Stomach (tissue), 9 donors: ENCODE measurements around the gene PFKFB3. TPM values are rescaled to one million over a fixed set of nuclear protein-coding genes. Genes with fewer than 3 reads are reported as not detected.

Source experiments
- DNase-seq, 2 donors: peaks; one replicate each; pipeline versions ENCODE4 v3.0.0 to v3.0.0-alpha.2; 2013 to 2019
- H3K27ac ChIP-seq, 5 donors: fragments of 200-600 bp in 4 of 5; sonication (generic) in 4 of 5; one replicate each; pipeline ENCODE4 v1.5.1; 2013 to 2019; ENCODE audit warnings: mild to moderate bottlenecking in 1 of 5, moderate library complexity in 1 of 5
- H3K27me3 ChIP-seq, 3 donors: fragments of 200-600 bp; sonication (generic); one replicate each; pipeline ENCODE4 v1.5.1; 2017 to 2019; ENCODE audit warnings: mixed run types in 1 of 3
- H3K36me3 ChIP-seq, 4 donors: fragments of 200-600 bp; sonication (generic); 1 replicate in 3 of 4; 2 replicates in 1 of 4; pipeline ENCODE4 v1.5.1; 2016 to 2019
- H3K4me1 ChIP-seq, 4 donors: fragments of 200-600 bp; sonication (generic); one replicate each; pipeline ENCODE4 v1.5.1; 2016 to 2019
- H3K4me3 ChIP-seq, 4 donors: fragments of 200-600 bp; sonication (generic) in 3 of 4; one replicate each; pipeline ENCODE4 v1.5.1; 2016 to 2019; ENCODE audit warnings: mild to moderate bottlenecking in 1 of 4
- H3K9me3 ChIP-seq, 4 donors: fragments of 200-600 bp; sonication (generic); one replicate each; pipeline ENCODE4 v1.5.1; 2016 to 2019
- EP300 ChIP-seq: sonication (generic); formaldehyde crosslinking; IDR thresholded peaks from one replicate; pipeline ENCODE4 v1.6.1; 2017; ENCODE audit warnings: antibody characterized with exemption
- POLR2A ChIP-seq, 4 donors: fragments of 450-650 bp; IDR thresholded peaks; one replicate each; pipeline ENCODE4 v1.6.1; 2016; ENCODE audit warnings: antibody characterized with exemption in 4 of 4, control low read depth in 2 of 4, mild to moderate bottlenecking in 1 of 4, moderate library complexity in 1 of 4
- POLR2AphosphoS5 ChIP-seq, 3 donors: sonication (generic); formaldehyde crosslinking; IDR thresholded peaks; one replicate each; pipeline ENCODE4 v1.6.1; 2016; ENCODE audit warnings: antibody characterized with exemption in 3 of 3
- WGBS, 5 donors: extraction: QIAGEN DNeasy Blood & Tissue Kit in 3 of 5; methylation state at CpG; one replicate each; pipeline versions ENCODE4 v1.1.5 to v1.1.7; 2013 to 2018; 5-methylcytosine and 5-hydroxymethylcytosine counted together
- intact Hi-C: fragments of 100-400 bp; cut with DNase I; formaldehyde crosslinking; loops from one replicate; pipeline ENCODE4 v1.15.1; 2023; ENCODE audit warnings: low total_unique reads
- polyA plus RNA-seq, 3 donors: library from polyadenylated mRNA; stranded (reverse); fragments of 200-250 nt; gene quantifications; one replicate each; pipeline ENCODE4 v1.2.3, GENCODE V29; 2013
- total RNA-seq, 5 donors: library from RNA; depleted of rRNA; stranded (reverse); fragments of >200 nt; gene quantifications; one replicate each; pipeline versions ENCODE4 v1.1.0 to v1.2.3, GENCODE V29; 2014 to 2016
- TF ChIP-seq, protein P1 (sequence below), 7 experiments: fragments of 450-650 bp in 4 of 7; fragments of 200-600 bp in 3 of 7; sonication (generic) in 3 of 7; IDR thresholded peaks; one replicate each; pipeline ENCODE4 v1.5.1; 2016 to 2019; ENCODE audit warnings: antibody characterized with exemption in 7 of 7, control low read depth in 2 of 7, mild to moderate bottlenecking in 1 of 7
- donor health status: healthy with polysubstance abuse.
- donor health status: Bipolar disorder and iron deficiency.
- donor health status: healthy.

The PFKFB3 gene
- total and polyA plus RNA-seq, 8 donors = 17.7 to 199 (median 38.0) TPM

DNA sequence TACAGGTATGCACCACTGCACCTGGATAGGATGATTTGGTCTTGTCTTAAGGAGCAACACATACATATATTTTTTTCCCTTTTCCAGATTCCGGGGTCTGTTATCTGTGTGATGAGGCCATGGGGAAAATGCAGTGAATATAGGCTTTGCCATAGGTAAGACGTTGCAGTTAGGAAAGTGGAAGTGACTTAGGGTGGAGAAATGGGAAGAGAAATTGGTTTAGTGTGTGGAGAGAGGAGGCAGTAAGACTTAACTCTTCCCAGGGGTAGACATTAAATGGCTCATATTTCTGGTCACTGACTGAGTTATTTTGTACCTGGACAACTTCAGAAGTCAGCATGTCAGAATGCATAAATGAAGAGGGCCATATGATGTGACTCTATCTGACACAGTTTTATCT is 66.7 kb downstream of the PFKFB3 start:
- H3K9me3 ChIP-seq = no peaks in the 10 kb centered on the region
- no peak for DNase-seq
- no peak overlapping the region for H3K4me3 ChIP-seq
- intact Hi-C loops = no loop called here
- WGBS, 5 donors = 76 to 89% (median 80%) methylated on average over 2 of the region's 2 CpGs
- H3K4me1 ChIP-seq = peaks cover 11 to 59% (median 24%) of the 10 kb centered on the region in 4 donors
- no peaks in the 10 kb centered on the region for H3K36me3 ChIP-seq
- no peaks in the 10 kb centered on the region for H3K27me3 ChIP-seq
- TF ChIP-seq POLR2A (IDR thresholded peaks at IDR 0.05) (no peak), EP300 (no peak), POLR2AphosphoS5 (IDR thresholded peaks at IDR 0.05) (no peak)
- TF ChIP-seq, protein P1, sequence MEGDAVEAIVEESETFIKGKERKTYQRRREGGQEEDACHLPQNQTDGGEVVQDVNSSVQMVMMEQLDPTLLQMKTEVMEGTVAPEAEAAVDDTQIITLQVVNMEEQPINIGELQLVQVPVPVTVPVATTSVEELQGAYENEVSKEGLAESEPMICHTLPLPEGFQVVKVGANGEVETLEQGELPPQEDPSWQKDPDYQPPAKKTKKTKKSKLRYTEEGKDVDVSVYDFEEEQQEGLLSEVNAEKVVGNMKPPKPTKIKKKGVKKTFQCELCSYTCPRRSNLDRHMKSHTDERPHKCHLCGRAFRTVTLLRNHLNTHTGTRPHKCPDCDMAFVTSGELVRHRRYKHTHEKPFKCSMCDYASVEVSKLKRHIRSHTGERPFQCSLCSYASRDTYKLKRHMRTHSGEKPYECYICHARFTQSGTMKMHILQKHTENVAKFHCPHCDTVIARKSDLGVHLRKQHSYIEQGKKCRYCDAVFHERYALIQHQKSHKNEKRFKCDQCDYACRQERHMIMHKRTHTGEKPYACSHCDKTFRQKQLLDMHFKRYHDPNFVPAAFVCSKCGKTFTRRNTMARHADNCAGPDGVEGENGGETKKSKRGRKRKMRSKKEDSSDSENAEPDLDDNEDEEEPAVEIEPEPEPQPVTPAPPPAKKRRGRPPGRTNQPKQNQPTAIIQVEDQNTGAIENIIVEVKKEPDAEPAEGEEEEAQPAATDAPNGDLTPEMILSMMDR (IDR thresholded peaks at IDR 0.05) = no peak
- H3K27ac ChIP-seq = peak overlapping the region in 4 of 5 donors; percentile 3 to 75 (median 60)

GRCh38 chr10:6269953-6270867 is 67.5 kb downstream of the PFKFB3 start:
- no peak overlapping the region for H3K4me3 ChIP-seq
- TF ChIP-seq, protein P1 (IDR thresholded peaks at IDR 0.05) = no peak
- TF ChIP-seq POLR2AphosphoS5 (IDR thresholded peaks at IDR 0.05) = peak in 1 of 3 donors; percentile 24
- DNase-seq = peak; percentile 38 to 45
- H3K27me3 ChIP-seq = no peaks in the 10 kb centered on the region
- WGBS, 5 donors = 83 to 89% (median 87%) methylated on average over 20 of the region's 20 CpGs
- intact Hi-C loops = no loop called here
- H3K27ac ChIP-seq = peak overlapping the region; percentile 14 to 75 (median 69)
- no peaks in the 10 kb centered on the region for H3K9me3 ChIP-seq
- H3K36me3 ChIP-seq = no peaks in the 10 kb centered on the region
- peaks cover 11 to 67% (median 29%) of the 10 kb centered on the region in 4 donors for H3K4me1 ChIP-seq

DNA sequence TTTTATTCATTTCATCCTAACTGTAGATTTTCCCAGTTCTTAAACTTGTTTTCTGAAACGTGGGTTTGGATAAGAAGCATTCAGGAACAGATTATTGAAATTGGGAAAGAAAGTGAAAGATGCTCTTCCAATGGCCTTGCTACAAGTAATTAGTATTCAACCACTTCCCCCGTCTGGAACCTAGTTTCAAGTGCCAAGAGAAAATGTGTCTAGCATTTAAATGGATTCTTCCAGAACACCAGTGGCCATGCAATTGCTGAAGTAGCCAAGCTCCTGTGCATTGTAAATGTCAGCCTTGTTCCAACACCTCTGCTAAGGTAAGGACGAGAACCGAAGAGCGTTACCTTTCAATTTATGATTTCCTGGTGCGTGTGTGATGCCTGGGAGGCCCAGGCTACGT is 68.2 kb downstream of the PFKFB3 start:
- H3K27me3 ChIP-seq = no peaks in the 10 kb centered on the region
- DNase-seq = no peak
- H3K36me3 ChIP-seq = no peaks in the 10 kb centered on the region
- H3K9me3 ChIP-seq = no peaks in the 10 kb centered on the region
- peak overlapping the region; percentile 41 to 75 (median 69) for H3K27ac ChIP-seq
- 77 to 81% (median 79%) methylated on average over 7 of the region's 7 CpGs for WGBS, 5 donors
- H3K4me3 ChIP-seq = no peak overlapping the region
- peaks cover 11 to 74% (median 32%) of the 10 kb centered on the region in 4 donors for H3K4me1 ChIP-seq
- TF ChIP-seq POLR2AphosphoS5 (IDR thresholded peaks at IDR 0.05) (no peak), POLR2A (IDR thresholded peaks at IDR 0.05) (no peak), EP300 (no peak)
- TF ChIP-seq, protein P1 (IDR thresholded peaks at IDR 0.05) = no peak
- intact Hi-C loops = no loop called here

DNA sequence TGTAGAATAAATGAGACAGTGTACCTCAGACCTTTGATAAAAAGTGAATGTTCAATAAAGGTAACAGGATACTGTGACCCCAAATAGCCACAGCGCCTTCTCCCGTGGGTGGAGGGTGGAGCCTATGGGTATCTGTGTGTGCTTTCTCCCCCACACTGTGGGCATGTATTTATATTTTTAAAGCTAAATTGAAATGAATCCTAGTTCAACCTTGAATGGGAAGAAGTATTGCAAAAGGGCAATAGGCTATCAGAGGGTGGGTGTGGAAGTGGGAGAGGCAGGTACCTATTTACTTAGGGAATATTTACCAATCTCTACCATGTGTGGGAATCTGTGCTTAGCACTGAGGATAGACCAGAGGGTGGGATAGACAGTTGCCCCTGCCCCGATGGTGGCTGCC is 68.9 kb downstream of the PFKFB3 start:
- H3K4me1 ChIP-seq = peaks cover 11 to 74% (median 33%) of the 10 kb centered on the region in 4 donors
- H3K27ac ChIP-seq = peak overlapping the region; percentile 41 to 75 (median 69)
- intact Hi-C loops = no loop called here
- no peaks in the 10 kb centered on the region for H3K27me3 ChIP-seq
- DNase-seq = no peak
- H3K4me3 ChIP-seq = no peak overlapping the region
- WGBS, 5 donors = 36 to 57% (median 38%) methylated on average over 3 of the region's 3 CpGs
- no peaks in the 10 kb centered on the region for H3K36me3 ChIP-seq
- no peak for TF ChIP-seq EP300
- no peak for TF ChIP-seq POLR2A (IDR thresholded peaks at IDR 0.05)
- peak in 1 of 3 donors; percentile 10 for TF ChIP-seq POLR2AphosphoS5 (IDR thresholded peaks at IDR 0.05)
- TF ChIP-seq, protein P1 (IDR thresholded peaks at IDR 0.05) = no peak
- H3K9me3 ChIP-seq = no peaks in the 10 kb centered on the region
